ENCODE results near the gene USHBP1. TPM values are rescaled to one million over a fixed set of nuclear protein-coding genes. Genes with fewer than 3 reads are reported as not detected.

USHBP1 gene
- total and polyA plus RNA-seq, 2 donors (not counting 1 experiment from before 2014, with no cell fraction given), result 0.39 TPM; not detected in 1

GRCh38 chr19:17263712-17264640 lies 569 bp downstream of the USHBP1 start:
- Mint-ChIP-seq H3K27me3 (no peaks in the 10 kb centered on the region), H3K4me3 (no peak overlapping the region), H3K9me3 (ENCODE audit: insufficient read depth) (no peaks in the 10 kb centered on the region), H3K27ac (peak overlapping the region; percentile 32), H3K4me1 (peaks cover 23% of the 10 kb centered on the region)
- CTCF ChIA-PET, result interaction anchor here (0.7 to 4.9 kb wide), 7 partner anchors 8 to 492 kb away, joined by 3 to 52 read pairs (median 4); partner anchors contain the start of gene ANKLE1
- no peaks in the 10 kb centered on the region for H3K27me3 ChIP-seq (replicated peaks in 1 of 4; ENCODE audit: control extremely low read depth in 1 of 4, control insufficient read depth in 3 of 4, insufficient read depth in 4 of 4, low read length in 3 of 4)
- no peak overlapping the region for H3K27ac ChIP-seq (ENCODE audit: low read length in 2 of 2)
- no peak overlapping the region for H2AFZ ChIP-seq (ENCODE audit: insufficient read depth, low read depth, low read length, poor library complexity, severe bottlenecking)
- H3K9me3 ChIP-seq (ENCODE audit: control extremely low read depth in 1 of 3, control insufficient read depth in 2 of 3, insufficient read depth in 1 of 3, low read length in 2 of 3), result peaks cover 0 to 18% (median 6%) of the 10 kb centered on the region in 3 donors
- H3K9ac ChIP-seq (ENCODE audit: low read length), result no peak overlapping the region
- H3K4me2 ChIP-seq (replicated peaks; ENCODE audit: low read depth, low read length, poor library complexity, severe bottlenecking), result no peak overlapping the region
- H4K20me1 ChIP-seq (ENCODE audit: control insufficient read depth, insufficient read depth, low read length, poor library complexity, severe bottlenecking), result no peaks in the 10 kb centered on the region
- peaks cover 0 to 2% of the 10 kb centered on the region in 2 experiments for H3K36me3 ChIP-seq (replicated peaks in 1 of 2; ENCODE audit: control extremely low read depth in 1 of 2, control insufficient read depth in 1 of 2, extremely low read depth in 1 of 2, insufficient read depth in 2 of 2, low read length in 1 of 2)
- peaks cover 6 to 30% of the 10 kb centered on the region in 2 donors for H3K4me1 ChIP-seq (ENCODE audit: control insufficient read depth in 2 of 2, insufficient read depth in 2 of 2, low read length in 2 of 2)
- intact Hi-C loops (cut with micrococcal nuclease), result no loop called here
- no peak overlapping the region for H3K4me3 ChIP-seq (ENCODE audit: control extremely low read depth in 1 of 5, extremely low read depth in 1 of 5, insufficient read depth in 1 of 5, low read depth in 2 of 5, low read length in 4 of 5)
- TF ChIP-seq CTCF (IDR thresholded peaks at IDR 0.05) (no peak), EZH2 (IDR thresholded peaks at IDR 0.05; ENCODE audit: borderline replicate concordance, insufficient read depth, low read depth, low read length, poor library complexity, severe bottlenecking) (no peak)
- peaks cover 8% of the 10 kb centered on the region for H3K79me2 ChIP-seq (ENCODE audit: control insufficient read depth, insufficient read depth, low read length)
- no peak for ATAC-seq (ENCODE audit: low read depth)
- 89% methylated on average over 14 of the region's 23 CpGs for WGBS (ENCODE audit: insufficient coverage)
- POLR2A ChIA-PET, result interaction anchor here (1.0 kb wide), 1 partner anchor 18 kb away, joined by 3 read pairs; the partner anchor contains the start of gene ANKLE1
- no peak for DNase-seq

- no peaks in the 10 kb centered on the region for H4K20me1 ChIP-seq (ENCODE audit: control insufficient read depth, insufficient read depth, low read length, poor library complexity, severe bottlenecking)
- ATAC-seq (ENCODE audit: low read depth) (no peak), DNase-seq (no peak)
- intact Hi-C loops (cut with micrococcal nuclease), result no loop called here
- peaks cover 0 to 20% (median 6%) of the 10 kb centered on the region in 3 donors for H3K9me3 ChIP-seq (ENCODE audit: control extremely low read depth in 1 of 3, control insufficient read depth in 2 of 3, insufficient read depth in 1 of 3, low read length in 2 of 3)
- peaks cover 18% of the 10 kb centered on the region for H3K4me1 Mint-ChIP-seq
- no peak overlapping the region for H3K4me2 ChIP-seq (replicated peaks; ENCODE audit: low read depth, low read length, poor library complexity, severe bottlenecking)
- CTCF ChIA-PET, result interaction anchor here (1.1 to 4.1 kb wide), 5 partner anchors 11 to 79 kb away, joined by 3 to 46 read pairs (median 4); partner anchors contain the start of gene ANKLE1
- H3K36me3 ChIP-seq (replicated peaks in 1 of 2; ENCODE audit: control extremely low read depth in 1 of 2, control insufficient read depth in 1 of 2, extremely low read depth in 1 of 2, insufficient read depth in 2 of 2, low read length in 1 of 2), result no peaks in the 10 kb centered on the region
- no peak overlapping the region for H3K9ac ChIP-seq (ENCODE audit: low read length)
- TF ChIP-seq CTCF (IDR thresholded peaks at IDR 0.05) (no peak), EZH2 (IDR thresholded peaks at IDR 0.05; ENCODE audit: borderline replicate concordance, insufficient read depth, low read depth, low read length, poor library complexity, severe bottlenecking) (no peak)
- peaks cover 0 to 23% of the 10 kb centered on the region in 2 donors for H3K4me1 ChIP-seq (ENCODE audit: control insufficient read depth in 2 of 2, insufficient read depth in 2 of 2, low read length in 2 of 2)
- no peaks in the 10 kb centered on the region for H3K27me3 Mint-ChIP-seq
- no peak overlapping the region for H3K27ac ChIP-seq (ENCODE audit: low read length in 2 of 2)
- POLR2A ChIA-PET, result no interaction called here
- H3K9me3 Mint-ChIP-seq (ENCODE audit: insufficient read depth), result no peaks in the 10 kb centered on the region
- no peaks in the 10 kb centered on the region for H3K79me2 ChIP-seq (ENCODE audit: control insufficient read depth, insufficient read depth, low read length)
- no peak overlapping the region for H3K4me3 ChIP-seq (ENCODE audit: control extremely low read depth in 1 of 5, extremely low read depth in 1 of 5, insufficient read depth in 1 of 5, low read depth in 2 of 5, low read length in 4 of 5)
- H2AFZ ChIP-seq (ENCODE audit: insufficient read depth, low read depth, low read length, poor library complexity, severe bottlenecking), result no peak overlapping the region
- no peak overlapping the region for H3K27ac Mint-ChIP-seq
- 92% methylated on average over 16 of the region's 16 CpGs for WGBS (ENCODE audit: insufficient coverage)
- H3K4me3 Mint-ChIP-seq, result no peak overlapping the region
- no peaks in the 10 kb centered on the region for H3K27me3 ChIP-seq (replicated peaks in 1 of 4; ENCODE audit: control extremely low read depth in 1 of 4, control insufficient read depth in 3 of 4, insufficient read depth in 4 of 4, low read length in 3 of 4)
Measured at GRCh38 chr19:17262557-17262956, 2.0 kb downstream of the USHBP1 start.

All from B cell (primary cell).